Osteoblast (primary cell): ENCODE measurements around the gene AMBRA1. TPM values are rescaled to one million over a fixed set of nuclear protein-coding genes. Genes with fewer than 3 reads are reported as not detected.

Experiments
- DNase-seq: peaks from one replicate; pipeline ENCODE4 v3.0.0; 2011; ENCODE audit warnings: low spot score, mixed read lengths; ENCODE audit not compliant: insufficient read length; ENCODE audit errors: missing footprints
- H2AFZ ChIP-seq: 2 replicates; pipeline ENCODE4 v1.6.0; 2011; ENCODE audit warnings: mild to moderate bottlenecking, low read length
- H3K27ac ChIP-seq: 2 replicates; pipeline ENCODE4 v1.5.1; 2011; ENCODE audit warnings: mild to moderate bottlenecking, low read depth, low read length, moderate library complexity
- H3K27me3 ChIP-seq: 2 replicates; pipeline ENCODE4 v1.6.0; 2012; ENCODE audit warnings: mild to moderate bottlenecking, control low read depth, inconsistent platforms, low read length, moderate library complexity; ENCODE audit not compliant: insufficient read depth
- H3K36me3 ChIP-seq: 2 replicates; pipeline ENCODE4 v1.5.1; 2011; ENCODE audit warnings: mild to moderate bottlenecking, low read length, control low read depth, moderate library complexity; ENCODE audit not compliant: insufficient read depth
- H3K4me1 ChIP-seq: 2 replicates; pipeline ENCODE4 v1.5.1; 2011; ENCODE audit warnings: mild to moderate bottlenecking, low read length, control low read depth, moderate library complexity; ENCODE audit not compliant: insufficient read depth
- H3K4me2 ChIP-seq: 2 replicates; pipeline ENCODE4 v1.6.0; 2011; ENCODE audit warnings: mild to moderate bottlenecking, low read length; ENCODE audit not compliant: insufficient read depth
- H3K4me3 ChIP-seq: fragments of 200-600 bp; sonication (generic); 3 replicates; pipeline ENCODE4 v1.5.1; 2012; ENCODE audit warnings: mild to moderate bottlenecking, low read length, inconsistent platforms; ENCODE audit not compliant: insufficient read depth
- H3K79me2 ChIP-seq: 2 replicates; pipeline ENCODE4 v1.6.0; 2012; ENCODE audit warnings: mild to moderate bottlenecking, low read length, control low read depth, inconsistent platforms; ENCODE audit not compliant: insufficient read depth
- H3K9me3 ChIP-seq: 2 replicates; pipeline ENCODE4 v1.5.1; 2011; ENCODE audit warnings: low read depth, low read length, control low read depth
- H4K20me1 ChIP-seq: 2 replicates; pipeline ENCODE4 v1.6.0; 2012; ENCODE audit warnings: mild to moderate bottlenecking, low read length, control low read depth; ENCODE audit not compliant: insufficient read depth
- CTCF ChIP-seq: IDR thresholded peaks from 2 replicates; pipeline ENCODE4 v1.5.1; 2011; ENCODE audit warnings: mild to moderate bottlenecking, low read depth, low read length, moderate library complexity; ENCODE audit errors: extremely low read depth
- total RNA-seq: library from RNA; depleted of rRNA; stranded (reverse); fragments of >200 nt; gene quantifications from 2 replicates; pipeline ENCODE4 v1.2.3, GENCODE V29; 2012

Gene AMBRA1
- total RNA-seq, 1 donor, result 29.7 TPM

GRCh38 chr11:46356924-46357482 lies 236.8 kb downstream of the AMBRA1 start:
- no peak overlapping the region for H3K4me2 ChIP-seq
- no peaks in the 10 kb centered on the region for H3K36me3 ChIP-seq
- TF ChIP-seq CTCF, result no peak
- H3K4me1 ChIP-seq, result peaks cover 28% of the 10 kb centered on the region
- no peak overlapping the region for H3K4me3 ChIP-seq
- peaks cover 61% of the 10 kb centered on the region for H3K79me2 ChIP-seq
- no peaks in the 10 kb centered on the region for H3K9me3 ChIP-seq
- H3K27ac ChIP-seq, result no peak overlapping the region
- no peak overlapping the region for H2AFZ ChIP-seq
- H3K27me3 ChIP-seq, result no peaks in the 10 kb centered on the region
- DNase-seq, result peak; percentile 92
- H4K20me1 ChIP-seq, result peaks cover 4% of the 10 kb centered on the region

GRCh38 chr11:46353698-46354097 lies 240.1 kb downstream of the AMBRA1 start:
- Histone ChIP-seq H3K4me1 (peaks cover 16% of the 10 kb centered on the region), H3K4me2 (no peak overlapping the region), H3K27ac (peak overlapping the region; percentile 33), H3K9me3 (no peaks in the 10 kb centered on the region), H3K4me3 (no peak overlapping the region), H3K27me3 (no peaks in the 10 kb centered on the region), H4K20me1 (peaks cover 18% of the 10 kb centered on the region), H2AFZ (no peak overlapping the region), H3K36me3 (no peaks in the 10 kb centered on the region), H3K79me2 (peaks cover 81% of the 10 kb centered on the region)
- no peak for TF ChIP-seq CTCF
- DNase-seq, result no peak

- H3K4me3 ChIP-seq, result no peak overlapping the region
- peaks cover 85% of the 10 kb centered on the region for H3K79me2 ChIP-seq
- no peak for DNase-seq
Measured at GRCh38 chr11:46352063-46352841, 241.6 kb downstream of the AMBRA1 start.

More at GRCh38 chr11:46352063-46352841, 241.6 kb downstream of the AMBRA1 start:
- peak; percentile 82 for TF ChIP-seq CTCF
- Histone ChIP-seq H3K4me1 (peaks cover 22% of the 10 kb centered on the region), H3K4me2 (no peak overlapping the region), H2AFZ (no peak overlapping the region), H4K20me1 (peaks cover 24% of the 10 kb centered on the region), H3K36me3 (no peaks in the 10 kb centered on the region), H3K9me3 (no peaks in the 10 kb centered on the region), H3K27me3 (no peaks in the 10 kb centered on the region), H3K27ac (no peak overlapping the region)
